Stimulated activated CD4-positive, alpha-beta T cell treated with anti-CD3 and anti-CD28 coated beads, Interleukin-15, amount 100 ng/mL, for 1 hour (primary cell): ENCODE measurements around the gene NTN1.
"Not testable (repeated sequence)": the region's sequence is repeated elsewhere in the genome, so short reads cannot be mapped to it uniquely, and the experiment has no call there.

Experiments used
- DNase-seq, 2 donors: peaks; one replicate each; pipeline ENCODE4 v3.0.0-alpha.2; 2020; ENCODE audit warnings: low read depth in 1 of 2, low spot score in 1 of 2

The NTN1 gene

DNA sequence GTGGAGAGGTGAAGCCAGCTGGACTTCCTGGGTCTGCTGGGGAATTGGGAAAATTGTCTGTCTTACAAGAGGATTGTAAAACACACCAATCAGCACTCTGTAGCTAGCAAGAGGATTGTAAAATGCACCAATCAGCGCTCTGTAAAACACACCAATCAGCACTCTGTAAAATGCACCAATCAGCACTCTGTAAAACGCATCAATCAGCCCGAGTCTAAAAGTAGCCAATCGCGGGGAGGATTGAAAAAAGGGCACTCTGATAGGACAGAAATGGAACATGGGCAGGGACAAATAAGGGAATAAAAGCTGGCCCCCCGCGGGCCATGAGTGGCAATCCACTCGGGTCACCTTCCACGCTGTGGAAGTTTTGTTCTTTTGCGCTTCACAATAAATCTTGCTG is 130.4 kb downstream of the NTN1 start:
- DNase-seq: not testable (repeated sequence)

DNA sequence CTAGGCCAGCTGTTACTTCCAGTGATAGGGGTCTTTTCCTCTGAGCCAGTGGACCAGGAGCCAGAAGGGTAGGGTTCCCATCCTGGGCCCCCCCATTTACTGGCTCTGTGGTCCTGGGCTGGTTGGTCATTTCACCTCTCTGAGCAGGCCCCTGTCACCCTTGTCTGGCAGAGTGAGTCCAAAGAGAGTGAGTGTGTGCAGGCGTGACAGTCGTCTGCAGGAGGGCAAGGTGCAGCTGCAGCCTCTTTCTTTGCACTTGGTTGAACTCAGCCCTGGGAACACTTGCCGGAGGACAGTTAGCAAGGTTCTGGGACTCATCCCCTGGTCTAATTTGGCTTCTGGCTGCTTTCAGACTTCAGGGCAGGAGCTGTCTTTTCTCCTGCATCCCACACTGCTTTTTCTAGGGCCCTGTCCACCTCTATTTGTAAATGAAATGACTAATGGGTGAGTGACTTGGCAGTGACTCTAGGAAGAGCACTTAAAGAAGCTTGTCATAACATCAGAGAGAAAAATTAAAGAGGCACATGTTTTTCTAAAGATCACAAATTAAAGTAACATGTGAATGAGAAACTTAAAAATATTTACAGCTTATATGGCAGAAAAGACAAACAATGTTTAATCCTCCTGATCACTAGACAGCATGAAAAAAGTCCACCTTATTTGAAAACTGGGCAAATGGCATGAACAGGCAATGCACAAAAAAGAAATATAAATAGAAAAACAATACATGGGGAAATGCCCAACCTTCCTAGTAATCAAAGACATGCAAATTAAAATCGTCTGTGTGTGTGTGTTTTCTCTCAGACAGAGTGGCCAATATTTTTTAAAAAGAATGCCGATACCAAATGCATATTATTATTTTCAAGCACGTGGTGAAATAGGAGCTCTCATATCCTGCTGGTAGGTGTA is 137.5 kb downstream of the NTN1 start:
- no peak for DNase-seq

DNA sequence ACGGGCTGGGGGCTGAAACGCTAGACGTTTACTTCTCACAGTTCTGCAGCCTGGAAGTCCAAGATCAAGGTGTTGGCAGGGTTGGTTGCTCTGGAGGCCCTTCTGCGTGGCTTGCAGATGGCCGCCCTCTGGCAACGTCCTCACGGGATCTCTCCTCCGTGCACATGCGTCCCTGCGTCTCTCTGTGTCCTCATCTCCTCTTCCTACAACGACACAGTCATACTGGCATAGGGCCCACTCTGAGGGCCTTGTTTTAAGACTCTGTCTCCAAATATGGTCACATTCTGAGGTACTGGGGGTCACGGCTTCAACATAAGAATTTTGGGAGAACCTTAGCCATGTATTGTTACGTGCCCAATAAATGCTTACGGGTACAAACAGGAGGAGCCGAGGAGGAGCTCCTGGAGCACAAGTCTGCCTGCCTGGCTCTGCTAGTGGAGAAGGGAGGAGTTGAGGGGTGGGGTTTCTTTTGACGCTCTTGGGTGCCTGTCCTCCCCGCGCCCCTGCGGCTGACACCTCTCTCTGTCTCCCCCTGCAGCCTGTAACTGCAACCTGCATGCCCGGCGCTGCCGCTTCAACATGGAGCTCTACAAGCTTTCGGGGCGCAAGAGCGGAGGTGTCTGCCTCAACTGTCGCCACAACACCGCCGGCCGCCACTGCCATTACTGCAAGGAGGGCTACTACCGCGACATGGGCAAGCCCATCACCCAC is 141.1 kb downstream of the NTN1 start:
- DNase-seq: no peak

DNA sequence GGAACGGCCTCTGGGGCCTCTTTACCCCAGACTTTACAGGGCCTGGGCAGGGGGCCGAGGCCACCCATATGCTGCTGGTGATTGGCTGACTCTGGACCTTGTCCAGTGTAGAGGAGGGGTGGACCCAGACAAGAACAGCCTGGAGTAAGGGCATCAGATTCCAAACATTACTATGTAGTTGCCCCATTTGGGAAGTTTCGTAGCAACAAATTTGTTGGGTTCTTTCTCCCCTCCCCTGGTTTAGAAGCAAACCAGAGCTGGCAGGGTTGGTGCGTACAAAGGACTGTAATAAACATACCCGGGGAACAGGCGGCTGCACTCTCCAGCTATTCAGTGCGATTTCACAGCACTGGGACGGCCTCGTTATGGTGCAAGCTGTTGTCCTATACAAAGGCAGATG is 145.5 kb downstream of the NTN1 start:
- no peak for DNase-seq

- no peak for DNase-seq
Observed at GRCh38 chr17:9167379-9167778, 146.1 kb downstream of the NTN1 start.

- DNase-seq: no peak
Observed at GRCh38 chr17:9169116-9169515, 147.8 kb downstream of the NTN1 start.

DNA sequence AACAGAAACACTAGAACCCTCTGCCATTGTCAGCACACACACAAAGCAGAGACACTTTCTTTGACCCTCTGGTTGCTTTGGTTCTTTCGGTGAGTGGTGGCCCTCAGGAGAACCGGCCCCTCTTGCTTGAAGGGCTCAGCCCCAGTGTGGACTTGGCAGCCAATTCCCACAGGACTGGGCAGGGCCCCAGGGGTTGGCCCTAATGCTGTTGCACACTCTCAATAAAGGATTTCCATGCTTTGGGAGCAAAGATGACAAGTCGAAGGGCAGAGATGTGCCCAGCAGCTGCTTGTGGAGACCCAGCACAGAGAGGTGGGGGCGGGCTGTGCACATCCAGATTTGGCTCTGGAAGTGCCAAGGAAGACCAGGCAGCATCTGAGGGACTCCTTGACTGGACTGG is 149.0 kb downstream of the NTN1 start:
- DNase-seq: no peak

GRCh38 chr17:9170853-9171252 is 149.5 kb downstream of the NTN1 start:
- DNase-seq: no peak

- no peak for DNase-seq
Observed at GRCh38 chr17:9173386-9173983, 152.2 kb downstream of the NTN1 start.

DNA sequence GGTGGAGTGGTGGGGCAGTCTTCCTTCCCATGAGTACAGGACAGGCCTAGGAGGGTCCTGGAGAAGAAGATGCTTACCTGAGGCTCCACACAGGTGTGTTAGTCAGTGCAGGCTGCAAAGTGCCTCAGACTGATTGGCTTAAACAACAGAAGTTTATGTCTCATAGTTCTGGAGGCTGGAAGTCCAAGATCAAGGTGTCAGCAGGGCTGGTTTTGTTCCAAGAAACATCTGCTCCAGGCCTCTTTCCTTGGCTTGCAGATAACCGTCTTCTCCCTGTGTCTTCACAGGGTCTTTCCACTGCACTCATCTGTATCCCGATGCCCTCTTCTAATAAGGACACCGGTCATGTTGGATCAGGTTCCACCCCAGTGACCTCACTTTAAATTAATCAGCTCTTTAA is 153.0 kb downstream of the NTN1 start:
- DNase-seq: no peak

DNA sequence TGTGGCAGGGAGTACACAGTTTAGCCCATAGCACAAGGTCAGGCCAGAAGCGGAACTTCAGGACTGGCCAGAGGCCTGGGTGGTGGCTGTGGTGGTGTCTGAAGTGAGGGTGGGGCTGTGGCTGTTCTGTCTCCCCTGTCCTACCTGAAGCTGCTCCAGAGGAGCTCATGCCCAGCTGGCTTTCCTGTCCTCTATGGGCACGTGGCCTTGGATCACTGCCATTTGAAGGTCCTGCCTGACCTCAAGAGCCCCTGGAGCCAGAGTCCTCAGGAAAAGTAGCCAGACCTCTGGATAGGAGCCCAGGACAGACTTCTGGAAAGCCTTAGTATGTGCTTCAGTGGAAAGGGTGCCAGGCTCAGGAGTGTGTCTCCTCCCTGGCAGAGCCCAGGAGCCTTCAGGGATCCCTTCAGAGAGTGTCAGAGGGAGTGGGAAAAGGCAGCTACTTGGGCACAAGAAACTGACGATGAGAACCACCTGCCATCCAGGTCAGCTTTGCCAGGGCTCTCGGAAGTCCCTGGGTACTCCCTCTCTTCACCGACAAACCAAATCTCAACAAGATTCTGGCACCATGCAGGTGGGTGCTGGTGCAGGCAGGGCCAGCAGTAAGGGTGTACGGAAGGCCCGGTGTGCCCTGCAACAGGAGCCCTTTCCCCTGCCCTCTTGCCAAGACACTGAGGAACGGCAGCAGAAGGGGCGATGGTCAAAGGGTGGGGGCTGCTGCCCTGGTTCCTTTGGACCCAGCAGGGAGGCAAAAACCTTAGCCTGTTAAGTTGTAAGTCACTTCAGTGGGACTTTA is 153.7 kb downstream of the NTN1 start:
- no peak for DNase-seq

GRCh38 chr17:9175700-9176467 is 154.6 kb downstream of the NTN1 start:
- DNase-seq: no peak

- DNase-seq: no peak
Observed at GRCh38 chr17:9177212-9177611, 155.9 kb downstream of the NTN1 start.

DNA sequence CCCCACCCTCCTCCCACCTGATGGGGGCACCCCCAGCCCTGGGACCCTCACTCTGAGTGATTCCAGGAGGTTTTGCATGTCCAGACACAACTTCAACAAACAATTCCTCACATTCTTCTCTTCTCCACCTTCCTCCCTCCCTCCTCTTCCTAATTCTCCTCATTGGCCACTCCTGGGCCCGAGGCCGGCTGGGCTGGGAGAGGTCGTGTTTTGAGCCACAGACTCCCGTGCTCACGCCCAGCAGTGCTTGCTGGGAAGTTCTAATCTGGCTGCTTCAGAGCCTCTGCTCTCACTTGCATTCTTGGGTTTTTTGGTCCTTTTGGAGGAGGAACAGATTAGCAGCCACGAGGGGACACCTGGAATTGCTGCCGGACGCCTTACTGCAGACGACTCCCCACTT is 157.0 kb downstream of the NTN1 start:
- no peak for DNase-seq

DNA sequence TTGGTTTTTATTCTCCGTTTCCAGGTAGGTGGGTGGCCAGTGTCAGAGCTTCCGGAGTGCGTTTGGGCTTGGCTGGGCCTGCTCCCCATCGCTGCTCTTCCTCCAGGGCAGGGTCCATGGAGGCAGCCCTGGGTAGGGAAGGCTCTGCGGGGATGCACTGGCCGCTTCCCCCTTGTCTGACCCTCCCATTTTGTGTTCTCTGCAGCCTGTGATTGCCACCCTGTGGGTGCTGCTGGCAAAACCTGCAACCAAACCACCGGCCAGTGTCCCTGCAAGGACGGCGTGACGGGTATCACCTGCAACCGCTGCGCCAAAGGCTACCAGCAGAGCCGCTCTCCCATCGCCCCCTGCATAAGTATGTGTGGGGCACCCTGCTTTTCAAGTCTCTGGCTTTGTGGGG is 158.3 kb downstream of the NTN1 start:
- DNase-seq: no peak

DNA sequence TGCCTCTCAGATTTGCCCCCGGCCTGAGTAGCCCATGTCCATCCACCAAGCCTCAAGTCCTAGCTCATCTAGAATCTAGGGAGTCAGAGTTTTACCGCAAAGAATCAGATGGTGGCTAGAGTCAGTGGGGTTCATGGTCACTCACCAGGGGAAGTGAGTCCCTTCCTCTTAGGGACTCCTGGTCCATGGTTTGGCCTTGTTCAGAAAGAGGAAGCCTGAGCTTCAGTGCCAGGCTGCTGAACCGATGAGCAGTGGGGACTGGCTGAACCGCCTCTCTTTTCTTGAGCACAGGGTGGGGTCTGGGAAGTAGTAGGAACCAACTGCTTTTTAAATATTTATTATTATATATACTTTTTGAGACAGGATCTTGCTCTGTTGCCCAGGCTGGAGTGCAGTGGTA is 160.3 kb downstream of the NTN1 start:
- no peak for DNase-seq

DNA sequence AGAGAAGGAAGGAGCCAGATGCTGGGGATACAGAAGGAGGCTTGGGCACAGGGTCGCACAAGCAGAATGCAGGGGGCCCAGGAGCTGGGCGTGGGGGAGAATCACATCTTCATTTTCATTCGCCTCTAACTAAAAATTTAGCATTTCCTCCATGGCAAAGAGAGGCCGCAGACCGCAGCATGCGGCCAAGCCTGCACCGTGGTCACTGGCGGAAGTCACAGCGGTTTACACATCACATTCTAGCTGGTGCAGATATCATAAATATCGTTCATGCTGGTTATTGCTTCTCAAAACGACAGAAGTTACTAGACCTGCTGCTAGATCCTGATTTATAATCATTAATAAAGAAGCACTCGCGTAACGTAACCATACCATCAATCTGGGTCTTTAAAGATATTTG is 162.0 kb downstream of the NTN1 start:
- DNase-seq: no peak

DNA sequence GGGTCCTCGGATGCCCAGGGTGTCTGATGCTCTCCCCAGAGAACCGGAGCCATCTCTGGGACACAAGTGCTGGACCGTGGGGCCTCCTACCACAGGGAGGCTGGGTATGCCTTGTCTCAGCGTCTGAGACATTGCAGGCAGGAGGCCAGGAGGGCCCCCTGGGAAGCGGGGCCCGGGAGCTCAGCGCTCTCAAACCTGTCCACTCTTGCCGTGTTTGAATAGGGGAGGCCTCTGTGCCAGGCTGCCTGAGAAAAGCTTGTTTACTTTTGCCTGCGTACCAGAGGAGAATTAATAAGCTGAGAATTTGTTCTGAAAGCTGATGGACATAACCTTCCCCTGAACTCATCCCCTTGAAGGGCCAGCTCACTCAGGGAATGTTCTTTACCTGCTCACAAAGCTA is 163.8 kb downstream of the NTN1 start:
- DNase-seq: no peak

- no peak for DNase-seq
Observed at GRCh38 chr17:9185688-9186284, 164.5 kb downstream of the NTN1 start.

DNA sequence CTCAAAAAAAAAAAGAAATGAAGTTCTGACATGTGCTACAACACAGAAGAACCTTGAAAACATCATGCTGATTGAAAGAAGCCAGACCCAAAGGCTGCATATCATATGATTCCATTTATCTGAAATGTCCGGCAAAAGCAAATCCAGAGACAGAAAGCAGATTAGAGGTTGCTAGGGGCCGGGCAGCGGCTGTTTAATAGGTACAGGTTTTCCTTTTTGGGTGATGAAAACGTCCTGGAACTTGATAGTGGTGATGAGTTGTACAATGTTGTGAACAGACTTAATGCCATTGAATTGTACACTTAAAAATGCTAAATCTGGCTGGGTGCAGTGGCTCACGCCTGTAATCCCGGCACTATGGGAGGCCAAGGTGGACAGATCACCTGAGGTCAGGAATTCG is 166.5 kb downstream of the NTN1 start:
- DNase-seq: no peak
